K562 (cell line): ENCODE data around the gene MYO1D. TPM values are rescaled to one million over a fixed set of nuclear protein-coding genes. Genes with fewer than 3 reads are reported as not detected.

Experiments
- ATAC-seq: fragments of 200-7000 bp; cut with Tn5 transposase; 3 replicates; pipeline ENCODE4 v1.9.1; 2020; ENCODE audit warnings: moderate library complexity
- BruUV-seq: library from RNA; stranded (reverse); fragments of 400-500 nt; replicated peaks from 2 replicates; lab custom pipeline; 2021; lab: Mats Ljungman, UMichigan
- CTCF ChIA-PET: fragments of 300-600 bp; formaldehyde crosslinking; extraction: SDS; loops from one replicate; lab custom pipeline; 2021; ENCODE audit warnings: low intra/inter-chr PET ratio; lab: Yijun Ruan, JAX
- POLR2A ChIA-PET: fragments of 300-600, 350-650 bp; sonication (Branson Sonifier 250); formaldehyde crosslinking; extraction: SDS; loops from one replicate; lab custom pipeline; 2021; ENCODE audit warnings: antibody characterized with exemption, inconsistent platforms; lab: Yijun Ruan, JAX
- DNase-seq, 4 experiments: peaks; one replicate each; pipeline versions ENCODE4 v3.0.0 to v3.0.0-alpha.2; 2011 to 2018; ENCODE audit warnings: low spot score in 3 of 4, mixed read lengths in 3 of 4; ENCODE audit errors: extremely low read depth in 1 of 4
- FAIRE-seq: peaks from 2 replicates; lab custom pipeline; 2011; peaks lifted over from hg19 to GRCh38; lab: Jason Lieb, UNC
- H2AFZ ChIP-seq: 2 replicates; pipeline ENCODE4 v1.6.0; 2011; ENCODE audit warnings: low read depth, low read length, control low read depth, inconsistent platforms
- H3K27ac ChIP-seq: fragments of 200-600 bp; 3 replicates; pipeline ENCODE4 v1.8.0; 2011; ENCODE audit warnings: low read depth, mild to moderate bottlenecking, control low read depth, inconsistent platforms, low read length, moderate library complexity, mixed read lengths; ENCODE audit errors: extremely low read depth
- H3K27me3 ChIP-seq, 2 experiments: fragments of 300-600 bp in 1 of 2; 2 replicates in 1 of 2; 3 replicates in 1 of 2; pipeline versions ENCODE4 v1.6.0 to v1.8.0; 2011; ENCODE audit warnings: inconsistent platforms in 2 of 2, low read length in 2 of 2, mild to moderate bottlenecking in 1 of 2, mixed read lengths in 1 of 2, moderate library complexity in 1 of 2; ENCODE audit not compliant: control insufficient read depth in 2 of 2, insufficient read depth in 2 of 2
- H3K36me3 ChIP-seq: fragments of 300-600 bp; 3 replicates; pipeline ENCODE4 v1.8.0; 2011; ENCODE audit warnings: mild to moderate bottlenecking, low read length, inconsistent platforms; ENCODE audit not compliant: control insufficient read depth, insufficient read depth
- H3K4me1 ChIP-seq, 2 experiments: fragments of 200-600 bp in 1 of 2; replicated peaks in 1 of 2; 2 replicates in 1 of 2; 3 replicates in 1 of 2; pipeline versions ENCODE4 v1.5.1 to v1.8.0; 2011; ENCODE audit warnings: inconsistent platforms in 2 of 2, low read length in 2 of 2, mild to moderate bottlenecking in 1 of 2, mixed read lengths in 1 of 2, moderate library complexity in 1 of 2; ENCODE audit not compliant: control insufficient read depth in 2 of 2, insufficient read depth in 2 of 2
- H3K4me2 ChIP-seq: 2 replicates; pipeline ENCODE4 v1.6.1; 2011; ENCODE audit warnings: low read length, control low read depth, inconsistent platforms, mixed read lengths; ENCODE audit not compliant: insufficient read depth
- H3K4me3 ChIP-seq: fragments of 200-600 bp; sonication (generic), shearing (Covaris generic); 2 replicates; pipeline ENCODE4 v1.5.1; 2016; ENCODE audit warnings: control low read depth, inconsistent platforms
- H3K79me2 ChIP-seq: fragments of 200-600 bp; 3 replicates; pipeline ENCODE4 v1.8.0; 2011; ENCODE audit warnings: low read length, inconsistent platforms; ENCODE audit not compliant: control insufficient read depth, insufficient read depth
- H3K9ac ChIP-seq, 2 experiments: 2 replicates each; pipeline versions ENCODE4 v1.6.0 to v1.6.1; 2011; ENCODE audit warnings: low read depth in 2 of 2, low read length in 2 of 2, control low read depth in 1 of 2, inconsistent platforms in 1 of 2, mild to moderate bottlenecking in 1 of 2, mixed read lengths in 1 of 2; ENCODE audit not compliant: insufficient read depth in 1 of 2
- H3K9me1 ChIP-seq: one replicate; pipeline ENCODE4 v1.6.0; 2011; ENCODE audit warnings: inconsistent platforms, mild to moderate bottlenecking, low read length, moderate library complexity; ENCODE audit not compliant: control insufficient read depth, insufficient read depth
- H3K9me3 ChIP-seq: replicated peaks from 2 replicates; pipeline ENCODE4 v1.5.1; 2011; ENCODE audit warnings: low read depth, low read length, inconsistent platforms; ENCODE audit not compliant: control insufficient read depth, insufficient read depth
- H4K20me1 ChIP-seq: replicated peaks from 2 replicates; pipeline ENCODE4 v1.6.1; 2011; ENCODE audit warnings: low read length, inconsistent platforms, mixed read lengths; ENCODE audit not compliant: control insufficient read depth, insufficient read depth
- BRCA1 ChIP-seq, 2 experiments: fragments of 450-650 bp in 1 of 2; sonication (generic) in 1 of 2; formaldehyde crosslinking in 1 of 2; IDR thresholded peaks; 2 replicates each; pipeline versions ENCODE4 v1.5.0 to v1.6.1; 2017 to 2020; ENCODE audit warnings: mild to moderate bottlenecking in 1 of 2, missing genetic modification reagents in 1 of 2
- BRD4 ChIP-seq: fragments of 200-600 bp; sonication (generic); IDR thresholded peaks from 2 replicates; pipeline ENCODE4 v1.6.1; 2017; ENCODE audit warnings: inconsistent platforms
- DACH1 ChIP-seq: fragments of 450-650 bp; IDR thresholded peaks from 2 replicates; pipeline ENCODE4 v1.6.1; 2018; ENCODE audit not compliant: partially characterized antibody
- ELF2 ChIP-seq: fragments of 250-450 bp; sonication (Bioruptor Pico); IDR thresholded peaks from 2 replicates; pipeline ENCODE4 v1.5.0; 2021; ENCODE audit warnings: mild to moderate bottlenecking
- ELF4 ChIP-seq: fragments of 450-650 bp; formaldehyde crosslinking; IDR thresholded peaks from 2 replicates; pipeline ENCODE4 v1.4.0; 2022; ENCODE audit warnings: missing genetic modification characterization
- HOXB6 ChIP-seq: fragments of 250-450 bp; sonication (Bioruptor Pico); IDR thresholded peaks from 2 replicates; pipeline ENCODE4 v1.5.1; 2022; ENCODE audit warnings: mild to moderate bottlenecking, borderline replicate concordance
- KLF1 ChIP-seq: fragments of 450-650 bp; IDR thresholded peaks from 2 replicates; pipeline ENCODE4 v1.6.1; 2016; ENCODE audit warnings: missing genetic modification characterization, missing compliant biosample characterization
- MTA1 ChIP-seq: fragments of 450-650 bp; IDR thresholded peaks from 2 replicates; pipeline ENCODE4 v1.6.1; 2017; ENCODE audit warnings: borderline replicate concordance
- RAD21 ChIP-seq, 2 experiments: fragments of 250-450 bp in 1 of 2; fragments of 450-650 bp in 1 of 2; sonication (Bioruptor Pico) in 1 of 2; formaldehyde crosslinking in 1 of 2; IDR thresholded peaks in 1 of 2; conservative IDR thresholded peaks in 1 of 2; 2 replicates each; pipeline versions ENCODE4 v1.4.0 to v1.8.0; 2020 to 2022; ENCODE audit warnings: mild to moderate bottlenecking in 2 of 2, moderate library complexity in 1 of 2
- ZBTB1 ChIP-seq: sonication (generic); formaldehyde crosslinking; IDR thresholded peaks from 2 replicates; pipeline ENCODE4 v1.8.1; 2023; ENCODE audit warnings: missing genetic modification reagents, low read depth, mild to moderate bottlenecking, borderline replicate concordance
- ZNF263 ChIP-seq: sonication (generic); formaldehyde crosslinking; IDR thresholded peaks from 2 replicates; pipeline ENCODE4 v1.8.0; 2022; ENCODE audit warnings: mild to moderate bottlenecking, missing genetic modification reagents, borderline replicate concordance
- WGBS: fragments of 100-300 bp; shearing (Covaris generic); methylation state at CpG from one replicate; pipeline ENCODE4 v1.1.6; 2016; ENCODE audit warnings: low coverage, mixed read lengths; ENCODE audit not compliant: insufficient coverage; ENCODE audit errors: missing lambda C conversion rate; 5-methylcytosine and 5-hydroxymethylcytosine counted together
- in situ Hi-C: fragments of 300-500 bp; cut with MboI; formaldehyde crosslinking; loops from 4 replicates; pipeline ENCODE4 v1.15.0; 2018; ENCODE audit warnings: inconsistent platforms, mixed read lengths
- intact Hi-C: fragments of 100-400 bp; cut with micrococcal nuclease; formaldehyde crosslinking; loops from 2 replicates; pipeline ENCODE4 v1.14.2; 2022
- polyA plus RNA-seq, 8 experiments: library from polyadenylated mRNA; depleted of rRNA in 4 of 8; stranded (reverse) in 5 of 8; unstranded in 3 of 8; fragments of >200 nt; fragmentation: Nextera tagmentation in 2 of 8; fragmentation: Illumina TruSeq in 1 of 8; extraction: Ambion mirVana in 2 of 8; extraction: Trizol in 1 of 8; gene quantifications; 2 replicates each; pipeline versions ENCODE4 v1.2.1 to v1.2.3, GENCODE V29; 2011 to 2014; ENCODE audit warnings: inconsistent platforms in 1 of 8, missing spikeins in 1 of 8
- total RNA-seq, 7 experiments: library from RNA; depleted of rRNA in 6 of 7; stranded (reverse); fragments of >200 nt in 6 of 7; fragmentation: Illumina TruSeq in 2 of 7; extraction: Trizol in 2 of 7; gene quantifications; 2 replicates each; pipeline versions ENCODE4 v1.2.1 to v1.2.3, GENCODE V29; 2011 to 2021; ENCODE audit warnings: low replicate concordance in 1 of 7
- TF ChIP-seq, protein P1 (sequence below): fragments of 450-650 bp; IDR thresholded peaks from 2 replicates; pipeline ENCODE4 v1.6.1; 2016; ENCODE audit warnings: borderline replicate concordance
- TF ChIP-seq, protein P2 (sequence below): fragments of 250-450 bp; sonication (Bioruptor Pico); IDR thresholded peaks from 2 replicates; pipeline ENCODE4 v1.5.0; 2020; ENCODE audit warnings: mild to moderate bottlenecking, borderline replicate concordance
- TF ChIP-seq, protein P3 (sequence below): fragments of 450-650 bp; formaldehyde crosslinking; IDR thresholded peaks from 2 replicates; pipeline ENCODE4 v1.4.0; 2020; ENCODE audit warnings: mild to moderate bottlenecking, moderate library complexity
- TF ChIP-seq, protein P4 (sequence below): fragments of 450-650 bp; formaldehyde crosslinking; IDR thresholded peaks from 2 replicates; pipeline ENCODE4 v1.4.0; 2022; ENCODE audit warnings: mild to moderate bottlenecking, moderate library complexity

The MYO1D gene
- total and polyA plus RNA-seq, 9 of the 15 experiments (the other 6 are each of a cell fraction or from before 2014, with no cell fraction given) = 2.1 to 71.2 (median 45.4) TPM

DNA sequence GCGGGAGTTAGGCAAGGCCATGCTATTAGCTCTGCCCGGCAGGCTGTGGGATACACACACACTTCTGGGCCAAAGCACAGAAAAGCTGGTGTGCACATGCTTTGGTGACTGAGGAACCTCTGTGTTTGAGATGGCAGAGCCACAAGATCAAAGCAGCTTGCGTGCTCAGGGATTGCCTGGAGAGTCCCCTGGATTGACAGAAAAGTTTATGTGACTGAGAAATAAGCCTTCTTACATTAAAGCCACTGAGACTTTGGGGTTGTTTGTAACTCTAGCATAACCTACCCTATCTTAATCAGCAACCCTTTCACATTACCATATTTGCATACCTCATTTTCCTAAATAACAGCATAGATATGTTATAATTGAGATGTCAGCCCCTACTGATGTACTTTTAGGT lies 69.3 kb downstream of the MYO1D start (continued):
- TF ChIP-seq, protein P1, sequence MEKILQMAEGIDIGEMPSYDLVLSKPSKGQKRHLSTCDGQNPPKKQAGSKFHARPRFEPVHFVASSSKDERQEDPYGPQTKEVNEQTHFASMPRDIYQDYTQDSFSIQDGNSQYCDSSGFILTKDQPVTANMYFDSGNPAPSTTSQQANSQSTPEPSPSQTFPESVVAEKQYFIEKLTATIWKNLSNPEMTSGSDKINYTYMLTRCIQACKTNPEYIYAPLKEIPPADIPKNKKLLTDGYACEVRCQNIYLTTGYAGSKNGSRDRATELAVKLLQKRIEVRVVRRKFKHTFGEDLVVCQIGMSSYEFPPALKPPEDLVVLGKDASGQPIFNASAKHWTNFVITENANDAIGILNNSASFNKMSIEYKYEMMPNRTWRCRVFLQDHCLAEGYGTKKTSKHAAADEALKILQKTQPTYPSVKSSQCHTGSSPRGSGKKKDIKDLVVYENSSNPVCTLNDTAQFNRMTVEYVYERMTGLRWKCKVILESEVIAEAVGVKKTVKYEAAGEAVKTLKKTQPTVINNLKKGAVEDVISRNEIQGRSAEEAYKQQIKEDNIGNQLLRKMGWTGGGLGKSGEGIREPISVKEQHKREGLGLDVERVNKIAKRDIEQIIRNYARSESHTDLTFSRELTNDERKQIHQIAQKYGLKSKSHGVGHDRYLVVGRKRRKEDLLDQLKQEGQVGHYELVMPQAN = no peak
- TF ChIP-seq ZBTB1 (CRISPR knock-in tag) = no peak
- TF ChIP-seq RAD21 (CRISPR knock-in tag; conservative IDR thresholded peaks at IDR 0.05 in 1 of 2, IDR thresholded peaks at IDR 0.05 in 1 of 2) = no peak
- TF ChIP-seq MTA1 = no peak

DNA sequence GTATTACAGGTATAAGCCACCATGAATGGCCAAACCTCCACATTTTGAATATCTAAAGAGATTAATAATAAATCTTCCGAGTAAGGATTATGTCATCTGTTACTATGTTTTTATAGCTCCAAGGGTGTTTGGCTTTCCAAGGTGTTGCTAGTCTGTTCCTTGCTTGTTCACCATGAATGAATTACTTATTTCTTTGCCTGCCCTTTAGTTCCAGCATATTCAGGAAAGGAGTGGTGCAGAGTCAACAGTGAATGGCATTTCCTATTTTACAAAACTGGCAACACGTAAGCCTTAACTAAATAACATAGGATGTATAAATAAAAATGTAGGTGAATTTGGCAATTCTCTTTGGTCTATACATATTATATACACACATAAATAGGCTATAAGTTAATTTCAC lies 70.3 kb downstream of the MYO1D start:
- FAIRE-seq (no peak), ATAC-seq (no peak), DNase-seq (no peak)
- ChIA-PET CTCF (no interaction called here), POLR2A (interaction anchor here (2.0 kb wide), 1 partner anchor 11 kb away, joined by 11 read pairs; no protein-coding TSS in a partner anchor)
- WGBS = 92% methylated on average over 2 of the region's 2 CpGs
- Histone ChIP-seq H3K36me3 (no peaks in the 10 kb centered on the region; the same call in 2 of the 3 replicates), H3K9ac (no peak overlapping the region), H3K4me1 (peaks cover 3 to 15% of the 10 kb centered on the region in 2 experiments; a peak in 2 of 5 replicates), H3K9me3 (no peaks in the 10 kb centered on the region), H4K20me1 (no peaks in the 10 kb centered on the region; the same call in 1 of the 2 replicates), H3K4me2 (no peak overlapping the region), H3K79me2 (0 out of 3 replicates have a peak, but pooled peaks cover 4% of the 10 kb centered on the region), H3K27me3 (no peaks in the 10 kb centered on the region), H3K9me1 (no peaks in the 10 kb centered on the region), H2AFZ (no peak overlapping the region), H3K27ac (no peak overlapping the region), H3K4me3 (no peak overlapping the region)
- BruUV-seq = no TSS peak
- in situ Hi-C loops = no loop called here
- intact Hi-C loops = no loop called here
- TF ChIP-seq, protein P2, sequence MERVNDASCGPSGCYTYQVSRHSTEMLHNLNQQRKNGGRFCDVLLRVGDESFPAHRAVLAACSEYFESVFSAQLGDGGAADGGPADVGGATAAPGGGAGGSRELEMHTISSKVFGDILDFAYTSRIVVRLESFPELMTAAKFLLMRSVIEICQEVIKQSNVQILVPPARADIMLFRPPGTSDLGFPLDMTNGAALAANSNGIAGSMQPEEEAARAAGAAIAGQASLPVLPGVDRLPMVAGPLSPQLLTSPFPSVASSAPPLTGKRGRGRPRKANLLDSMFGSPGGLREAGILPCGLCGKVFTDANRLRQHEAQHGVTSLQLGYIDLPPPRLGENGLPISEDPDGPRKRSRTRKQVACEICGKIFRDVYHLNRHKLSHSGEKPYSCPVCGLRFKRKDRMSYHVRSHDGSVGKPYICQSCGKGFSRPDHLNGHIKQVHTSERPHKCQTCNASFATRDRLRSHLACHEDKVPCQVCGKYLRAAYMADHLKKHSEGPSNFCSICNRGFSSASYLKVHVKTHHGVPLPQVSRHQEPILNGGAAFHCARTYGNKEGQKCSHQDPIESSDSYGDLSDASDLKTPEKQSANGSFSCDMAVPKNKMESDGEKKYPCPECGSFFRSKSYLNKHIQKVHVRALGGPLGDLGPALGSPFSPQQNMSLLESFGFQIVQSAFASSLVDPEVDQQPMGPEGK (CRISPR knock-in tag) = no peak
- no peak for TF ChIP-seq KLF1 (tag)
- TF ChIP-seq BRD4 = no peak
- no peak for TF ChIP-seq ZNF263 (CRISPR knock-in tag)
- TF ChIP-seq, protein P3, sequence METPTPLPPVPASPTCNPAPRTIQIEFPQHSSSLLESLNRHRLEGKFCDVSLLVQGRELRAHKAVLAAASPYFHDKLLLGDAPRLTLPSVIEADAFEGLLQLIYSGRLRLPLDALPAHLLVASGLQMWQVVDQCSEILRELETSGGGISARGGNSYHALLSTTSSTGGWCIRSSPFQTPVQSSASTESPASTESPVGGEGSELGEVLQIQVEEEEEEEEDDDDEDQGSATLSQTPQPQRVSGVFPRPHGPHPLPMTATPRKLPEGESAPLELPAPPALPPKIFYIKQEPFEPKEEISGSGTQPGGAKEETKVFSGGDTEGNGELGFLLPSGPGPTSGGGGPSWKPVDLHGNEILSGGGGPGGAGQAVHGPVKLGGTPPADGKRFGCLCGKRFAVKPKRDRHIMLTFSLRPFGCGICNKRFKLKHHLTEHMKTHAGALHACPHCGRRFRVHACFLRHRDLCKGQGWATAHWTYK = no peak
- TF ChIP-seq DACH1 = no peak
- TF ChIP-seq ELF4 (CRISPR knock-in tag) = no peak
- no peak for TF ChIP-seq ELF2
- TF ChIP-seq, protein P4, sequence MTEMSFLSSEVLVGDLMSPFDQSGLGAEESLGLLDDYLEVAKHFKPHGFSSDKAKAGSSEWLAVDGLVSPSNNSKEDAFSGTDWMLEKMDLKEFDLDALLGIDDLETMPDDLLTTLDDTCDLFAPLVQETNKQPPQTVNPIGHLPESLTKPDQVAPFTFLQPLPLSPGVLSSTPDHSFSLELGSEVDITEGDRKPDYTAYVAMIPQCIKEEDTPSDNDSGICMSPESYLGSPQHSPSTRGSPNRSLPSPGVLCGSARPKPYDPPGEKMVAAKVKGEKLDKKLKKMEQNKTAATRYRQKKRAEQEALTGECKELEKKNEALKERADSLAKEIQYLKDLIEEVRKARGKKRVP (CRISPR knock-in tag) = no peak
- TF ChIP-seq HOXB6 (CRISPR knock-in tag) = no peak
- no peak for TF ChIP-seq BRCA1 (IDR thresholded peaks at IDR 0.05)
- no peak for TF ChIP-seq BRCA1 (CRISPR knock-in tag; IDR thresholded peaks at IDR 0.05)
